Lung (tissue), 12 donors: Measurements from ENCODE around the gene FLT3. TPM values are rescaled to one million over a fixed set of nuclear protein-coding genes. Genes with fewer than 3 reads are reported as not detected.
"Not testable (repeated sequence)": the region's sequence is repeated elsewhere in the genome, so short reads cannot be mapped to it uniquely, and the experiment has no call there.

Experiments
- ATAC-seq: fragments of 200-7000 bp; cut with Tn5 transposase; one replicate; pipeline ENCODE4 v1.9.1; 2020; ENCODE audit warnings: moderate number of reproducible peaks; ENCODE audit not compliant: insufficient read depth, low FRiP score
- DNase-seq, 3 donors: peaks; one replicate each; pipeline ENCODE4 v3.0.0-alpha.2; 2013 to 2017
- H3K27ac ChIP-seq, 2 donors: one replicate each; pipeline ENCODE4 v1.5.1; 2013; ENCODE audit warnings: mild to moderate bottlenecking in 2 of 2, moderate library complexity in 2 of 2, control low read depth in 1 of 2, inconsistent platforms in 1 of 2, low read depth in 1 of 2, low read length in 1 of 2
- H3K27me3 ChIP-seq, 3 donors: one replicate each; pipeline ENCODE4 v1.5.1; 2013; ENCODE audit warnings: low read length in 2 of 3; ENCODE audit not compliant: control insufficient read depth in 3 of 3, insufficient read depth in 3 of 3
- H3K36me3 ChIP-seq, 4 donors: one replicate each; pipeline ENCODE4 v1.5.1; 2013; ENCODE audit warnings: low read length in 4 of 4, mild to moderate bottlenecking in 1 of 4, moderate library complexity in 1 of 4; ENCODE audit not compliant: control insufficient read depth in 4 of 4, insufficient read depth in 4 of 4
- H3K4me1 ChIP-seq, 5 donors: one replicate each; pipeline ENCODE4 v1.5.1; 2013; ENCODE audit warnings: low read length in 5 of 5, mild to moderate bottlenecking in 2 of 5, moderate library complexity in 1 of 5; ENCODE audit not compliant: control insufficient read depth in 5 of 5, insufficient read depth in 5 of 5
- H3K4me3 ChIP-seq: one replicate; pipeline ENCODE4 v1.5.1; 2013; ENCODE audit warnings: mild to moderate bottlenecking, control low read depth, moderate library complexity
- H3K9ac ChIP-seq, 2 donors: one replicate each; pipeline ENCODE4 v1.5.1; 2013; ENCODE audit warnings: low read length in 2 of 2, control low read depth in 1 of 2; ENCODE audit not compliant: insufficient read depth in 1 of 2
- H3K9me3 ChIP-seq, 4 donors: one replicate each; pipeline ENCODE4 v1.5.1; 2013; ENCODE audit warnings: low read length in 3 of 4, mild to moderate bottlenecking in 1 of 4, moderate library complexity in 1 of 4; ENCODE audit not compliant: control insufficient read depth in 4 of 4, insufficient read depth in 3 of 4
- WGBS, 2 donors: extraction: QIAGEN DNeasy Blood & Tissue Kit; methylation state at CpG; one replicate each; pipeline ENCODE4 v1.1.7; 2013; 5-methylcytosine and 5-hydroxymethylcytosine counted together
- polyA plus RNA-seq, 2 donors: library from polyadenylated mRNA; stranded (reverse); fragments of 200-250 nt; gene quantifications; one replicate each; pipeline ENCODE4 v1.2.1, GENCODE V29; 2013
- total RNA-seq, 2 donors: library from RNA; depleted of rRNA in 1 of 2; stranded (reverse); fragments of >200 nt in 1 of 2; gene quantifications; one replicate each; pipeline ENCODE4 v1.2.1, GENCODE V29; 2014 to 2021
- TF ChIP-seq, protein P1 (sequence below): IDR thresholded peaks from 2 replicates; pipeline ENCODE4 v1.5.1; 2012; ENCODE audit warnings: mild to moderate bottlenecking; ENCODE audit errors: control extremely low read depth, extremely low read depth
- donor health status: control.
- donor health status: control.
- donor health status: Bipolar disorder and iron deficiency.
- donor health status: healthy.
- donor health status: DM: yes; HTN: yes; CAD: no.

FLT3 gene
- total and polyA plus RNA-seq, 4 donors, result 0.43 to 1.9 (median 0.72) TPM

DNA sequence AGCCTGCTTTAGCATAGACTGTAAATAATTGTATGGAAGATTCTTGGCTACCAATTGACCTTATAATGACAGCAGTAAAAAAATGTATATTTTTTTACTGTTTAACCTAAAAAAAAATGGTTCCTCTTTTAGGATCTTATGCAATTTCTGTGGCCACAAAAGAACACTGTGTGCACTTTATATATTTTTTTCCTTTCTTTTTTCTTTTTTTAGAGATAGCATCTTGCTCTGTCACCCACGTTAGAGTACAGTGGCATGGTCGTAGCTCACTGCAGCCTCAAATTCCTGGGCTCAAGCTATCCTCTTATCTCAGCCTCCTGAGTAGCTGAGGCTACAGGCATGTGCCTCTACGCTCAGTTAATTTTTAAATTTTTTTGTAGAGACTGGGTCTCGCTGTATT is 6.1 kb downstream of the FLT3 start:
- no peaks in the 10 kb centered on the region for H3K4me1 ChIP-seq
- WGBS, 2 donors, result 34 to 51% methylated on average over 4 of the region's 4 CpGs
- H3K9ac ChIP-seq, result no peak overlapping the region
- H3K4me3 ChIP-seq, result no peak overlapping the region
- H3K9me3 ChIP-seq, result peaks cover 0 to 3% (median under 1%) of the 10 kb centered on the region in 4 donors
- TF ChIP-seq, protein P1, sequence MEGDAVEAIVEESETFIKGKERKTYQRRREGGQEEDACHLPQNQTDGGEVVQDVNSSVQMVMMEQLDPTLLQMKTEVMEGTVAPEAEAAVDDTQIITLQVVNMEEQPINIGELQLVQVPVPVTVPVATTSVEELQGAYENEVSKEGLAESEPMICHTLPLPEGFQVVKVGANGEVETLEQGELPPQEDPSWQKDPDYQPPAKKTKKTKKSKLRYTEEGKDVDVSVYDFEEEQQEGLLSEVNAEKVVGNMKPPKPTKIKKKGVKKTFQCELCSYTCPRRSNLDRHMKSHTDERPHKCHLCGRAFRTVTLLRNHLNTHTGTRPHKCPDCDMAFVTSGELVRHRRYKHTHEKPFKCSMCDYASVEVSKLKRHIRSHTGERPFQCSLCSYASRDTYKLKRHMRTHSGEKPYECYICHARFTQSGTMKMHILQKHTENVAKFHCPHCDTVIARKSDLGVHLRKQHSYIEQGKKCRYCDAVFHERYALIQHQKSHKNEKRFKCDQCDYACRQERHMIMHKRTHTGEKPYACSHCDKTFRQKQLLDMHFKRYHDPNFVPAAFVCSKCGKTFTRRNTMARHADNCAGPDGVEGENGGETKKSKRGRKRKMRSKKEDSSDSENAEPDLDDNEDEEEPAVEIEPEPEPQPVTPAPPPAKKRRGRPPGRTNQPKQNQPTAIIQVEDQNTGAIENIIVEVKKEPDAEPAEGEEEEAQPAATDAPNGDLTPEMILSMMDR, result no peak
- ATAC-seq, result no peak
- no peaks in the 10 kb centered on the region for H3K36me3 ChIP-seq
- peaks cover 0 to 30% (median 19%) of the 10 kb centered on the region in 3 donors for H3K27me3 ChIP-seq
- no peak for DNase-seq
- no peak overlapping the region for H3K27ac ChIP-seq

DNA sequence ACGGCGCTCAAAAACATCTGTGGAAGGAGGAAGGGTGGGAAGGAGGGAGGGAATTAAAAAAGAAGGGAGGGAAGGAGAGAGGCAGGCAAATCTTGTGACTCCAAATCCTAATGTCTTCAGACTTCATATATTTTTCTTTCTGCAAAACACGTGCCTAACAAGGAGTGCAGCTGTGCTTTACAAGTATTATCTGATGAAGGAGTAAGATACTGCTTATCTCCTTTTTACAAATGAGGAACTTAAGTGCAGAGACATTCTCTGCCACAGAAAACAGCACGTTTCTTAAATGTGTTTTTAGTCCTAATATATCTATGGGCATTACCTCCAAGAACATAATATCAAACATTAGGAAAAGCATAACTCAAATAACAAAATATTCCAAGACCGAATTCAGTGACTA is 6.5 kb downstream of the FLT3 start:
- TF ChIP-seq, protein P1, result no peak
- Histone ChIP-seq H3K27ac (no peak overlapping the region), H3K9ac (no peak overlapping the region), H3K27me3 (peaks cover 0 to 26% (median 17%) of the 10 kb centered on the region in 3 donors), H3K4me1 (no peaks in the 10 kb centered on the region), H3K4me3 (no peak overlapping the region), H3K36me3 (no peaks in the 10 kb centered on the region), H3K9me3 (peaks cover 0 to 3% (median under 1%) of the 10 kb centered on the region in 4 donors)
- 14 to 25% methylated on average over 5 of the region's 5 CpGs for WGBS, 2 donors
- ATAC-seq, result no peak
- no peak for DNase-seq

DNA sequence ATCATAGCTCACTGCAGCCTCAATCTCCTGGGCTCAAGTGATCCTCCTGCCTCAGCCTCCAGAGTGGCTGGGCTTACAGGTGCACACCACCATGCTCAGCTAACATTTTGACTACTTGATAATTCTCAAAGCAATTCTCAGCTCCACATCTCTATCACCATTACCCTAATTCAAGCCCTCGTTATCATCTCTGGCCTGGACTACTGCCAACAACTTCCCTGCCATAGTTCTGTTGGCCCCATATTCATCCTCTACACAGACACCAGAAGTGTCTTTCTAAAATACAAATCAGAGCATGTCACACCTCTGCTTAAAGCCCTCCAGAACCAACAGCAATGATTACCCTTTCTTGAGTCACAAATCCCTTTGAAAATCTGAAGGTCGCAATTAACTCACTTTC is 7.9 kb downstream of the FLT3 start:
- ATAC-seq (no peak), DNase-seq (no peak)
- no peaks in the 10 kb centered on the region for H3K9me3 ChIP-seq
- H3K36me3 ChIP-seq, result no peaks in the 10 kb centered on the region
- H3K4me1 ChIP-seq, result no peaks in the 10 kb centered on the region
- H3K27me3 ChIP-seq, result peaks cover 0 to 14% (median 8%) of the 10 kb centered on the region in 3 donors
- WGBS, 2 donors, result 52 to 61% methylated on average over 2 of the region's 2 CpGs
- no peak overlapping the region for H3K4me3 ChIP-seq
- TF ChIP-seq, protein P1, result no peak
- H3K9ac ChIP-seq, result no peak overlapping the region
- H3K27ac ChIP-seq, result no peak overlapping the region

DNA sequence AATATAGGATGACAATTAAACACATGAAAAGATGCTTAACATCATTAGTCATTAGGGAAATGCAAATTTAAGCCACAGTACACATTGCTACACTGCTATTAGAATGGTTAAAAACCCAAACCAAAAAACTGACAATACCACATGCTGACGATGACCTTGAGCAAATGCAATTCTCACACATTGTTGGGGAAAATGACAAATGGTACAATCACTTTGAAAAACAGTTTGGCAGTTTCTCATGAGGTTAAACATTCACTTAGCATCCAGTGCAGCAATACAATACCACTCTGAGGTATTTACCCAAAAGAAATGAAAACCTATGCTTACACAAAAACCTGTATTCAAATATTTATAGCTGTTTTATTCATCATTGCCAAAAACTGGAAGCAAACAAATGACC is 11.3 kb downstream of the FLT3 start:
- Histone ChIP-seq H3K36me3 (no peaks in the 10 kb centered on the region), H3K9ac (no peak overlapping the region), H3K4me1 (no peaks in the 10 kb centered on the region), H3K9me3 (no peaks in the 10 kb centered on the region), H3K27ac (no peak overlapping the region), H3K27me3 (peaks cover 0 to 5% (median 0%) of the 10 kb centered on the region in 3 donors), H3K4me3 (no peak overlapping the region)
- ATAC-seq, result no peak
- DNase-seq, result no peak
- WGBS, 2 donors, result 36 to 40% methylated on average over 1 of the region's 1 CpG
- TF ChIP-seq, protein P1, result no peak

DNA sequence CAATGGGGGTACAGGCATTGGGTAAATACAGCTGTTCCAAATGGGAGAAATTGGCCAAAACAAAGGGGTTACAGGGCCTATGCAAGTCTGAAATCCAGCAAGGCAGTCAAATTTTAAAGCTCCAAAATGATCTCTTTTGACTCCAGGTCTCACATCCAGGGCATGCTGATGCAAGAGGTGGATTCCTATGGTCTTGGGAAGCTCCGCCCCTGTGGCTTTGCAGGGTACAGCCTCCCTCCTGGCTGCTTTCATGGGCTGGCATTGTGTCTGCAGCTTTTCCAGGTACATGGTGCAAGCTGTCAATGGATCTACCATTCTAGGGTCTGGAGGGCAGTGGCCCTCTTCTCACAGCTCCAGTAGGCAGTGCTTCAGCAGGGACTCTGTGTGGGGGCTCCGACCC is 22.6 kb downstream of the FLT3 start:
- WGBS, 2 donors, result 90 to 91% methylated on average over 2 of the region's 2 CpGs
- not testable (repeated sequence) for H3K27ac ChIP-seq, H3K9me3 ChIP-seq, H3K4me3 ChIP-seq, H3K36me3 ChIP-seq, H3K4me1 ChIP-seq, H3K9ac ChIP-seq, ATAC-seq, DNase-seq, H3K27me3 ChIP-seq
